Superior temporal gyrus (tissue), 1 donor: Measurements from ENCODE around the gene LILRB2.
"Not testable (repeated sequence)": the region's sequence is repeated elsewhere in the genome, so short reads cannot be mapped to it uniquely, and the experiment has no call there.

Experiments used
- DNase-seq: peaks from one replicate; pipeline ENCODE4 v3.0.0-alpha.2; 2016; ENCODE audit errors: extremely low spot score

Gene LILRB2

GRCh38 chr19:54305141-54305540 is 24.2 kb upstream of the LILRB2 start:
- DNase-seq: no peak

GRCh38 chr19:54302257-54302656 is 21.3 kb upstream of the LILRB2 start:
- no peak for DNase-seq

- DNase-seq: no peak
Measured at GRCh38 chr19:54299515-54299914, 18.6 kb upstream of the LILRB2 start.

GRCh38 chr19:54299126-54299498 is 18.2 kb upstream of the LILRB2 start:
- DNase-seq: no peak

GRCh38 chr19:54298357-54299125 is 17.6 kb upstream of the LILRB2 start:
- no peak for DNase-seq

GRCh38 chr19:54297759-54298305 is 16.9 kb upstream of the LILRB2 start:
- no peak for DNase-seq

- DNase-seq: no peak
Measured at GRCh38 chr19:54294539-54294938, 13.6 kb upstream of the LILRB2 start.

GRCh38 chr19:54289160-54289559 is 8.2 kb upstream of the LILRB2 start:
- DNase-seq: not testable (repeated sequence)

- no peak for DNase-seq
Measured at GRCh38 chr19:54287456-54287855, 6.5 kb upstream of the LILRB2 start.

- DNase-seq: not testable (repeated sequence)
Measured at GRCh38 chr19:54286283-54286682, 5.4 kb upstream of the LILRB2 start.

- not testable (repeated sequence) for DNase-seq
Measured at GRCh38 chr19:54285427-54286056, 4.6 kb upstream of the LILRB2 start.

- DNase-seq: no peak
Measured at GRCh38 chr19:54282686-54283470, 2.0 kb upstream of the LILRB2 start.

- not testable (repeated sequence) for DNase-seq
Measured at GRCh38 chr19:54281729-54282075, 792 bp upstream of the LILRB2 start.

GRCh38 chr19:54280441-54280840 is 469 bp downstream of the LILRB2 start:
- DNase-seq: not testable (repeated sequence)

- not testable (repeated sequence) for DNase-seq
Measured at GRCh38 chr19:54280025-54280424, 885 bp downstream of the LILRB2 start.

- DNase-seq: no peak
Measured at GRCh38 chr19:54279406-54279962, 1.4 kb downstream of the LILRB2 start.

GRCh38 chr19:54278571-54279195 is 2.2 kb downstream of the LILRB2 start:
- not testable (repeated sequence) for DNase-seq

- DNase-seq: not testable (repeated sequence)
Measured at GRCh38 chr19:54278056-54278455, 2.9 kb downstream of the LILRB2 start.

GRCh38 chr19:54277111-54277615 is 3.7 kb downstream of the LILRB2 start:
- DNase-seq: not testable (repeated sequence)

- DNase-seq: no peak
Measured at GRCh38 chr19:54275951-54276350, 5.0 kb downstream of the LILRB2 start.

GRCh38 chr19:54274516-54274915 is 6.4 kb downstream of the LILRB2 start:
- not testable (repeated sequence) for DNase-seq
